Measurements from ENCODE around the gene CARD9. TPM values are rescaled to one million over a fixed set of nuclear protein-coding genes. Genes with fewer than 3 reads are reported as not detected.

The CARD9 gene
- polyA plus RNA-seq, 1 of the 3 experiments (the other 2 are of a cell fraction): 1.1 TPM

- POLR2A ChIA-PET: interaction anchor here (3.0 kb wide), 1 partner anchor 20 kb away, joined by 11 read pairs; no protein-coding TSS in a partner anchor
- CTCF ChIA-PET: interaction anchor here (0.7 to 1.5 kb wide), 5 partner anchors 17 to 246 kb away, joined by 3 to 6 read pairs (median 3); partner anchors contain the start of gene DNLZ
These were observed 12.5 kb upstream of the CARD9 start for GRCh38 chr9:136386018-136386417.

GRCh38 chr9:136385015-136385414, 11.5 kb upstream of the CARD9 start:
- Histone ChIP-seq H3K4me2 (no peak overlapping the region), H3K9ac (no peak overlapping the region), H3K27ac (ENCODE audit: low read depth in 2 of 2, low read length in 1 of 2) (no peak overlapping the region), H3K9me3 (no peaks in the 10 kb centered on the region), H3K27me3 (ENCODE audit: insufficient read depth) (no peaks in the 10 kb centered on the region), H3K4me1 (ENCODE audit: control insufficient read depth in 1 of 2, insufficient read depth in 2 of 2, low read depth in 1 of 2, low read length in 1 of 2) (no peaks in the 10 kb centered on the region), H4K20me1 (ENCODE audit: insufficient read depth) (no peaks in the 10 kb centered on the region), H3K4me3 (ENCODE audit: low read depth in 2 of 2, low read length in 1 of 2) (no peak overlapping the region), H3K79me2 (ENCODE audit: insufficient read depth) (no peaks in the 10 kb centered on the region), H3K9me2 (no peaks in the 10 kb centered on the region), H3K36me3 (replicated peaks in 1 of 2; ENCODE audit: control insufficient read depth in 1 of 2, insufficient read depth in 2 of 2, low read length in 1 of 2) (peaks cover 25 to 68% of the 10 kb centered on the region in 2 experiments), H2AFZ (ENCODE audit: low read depth) (no peak overlapping the region), H3F3A (replicated peaks; ENCODE audit: insufficient read depth) (peaks cover 10% of the 10 kb centered on the region)
- no peak for TF ChIP-seq TAF1 (IDR thresholded peaks at IDR 0.05; ENCODE audit: borderline replicate concordance, low read depth, low read length)
- no peak for TF ChIP-seq YY1 (IDR thresholded peaks at IDR 0.05; ENCODE audit: low read depth)
- no peak for TF ChIP-seq CHD2 (IDR thresholded peaks at IDR 0.05; ENCODE audit: low read length, partially characterized antibody)
- no peak for TF ChIP-seq GABPA (IDR thresholded peaks at IDR 0.05; ENCODE audit: low read depth)
- TF ChIP-seq RAD21 (IDR thresholded peaks at IDR 0.05; ENCODE audit: low read length): no peak
- TF ChIP-seq RFX5 (IDR thresholded peaks at IDR 0.05; ENCODE audit: low read length): no peak
- ChIA-PET CTCF (interaction anchor here (0.9 to 1.9 kb wide), 5 partner anchors 10 to 247 kb away, joined by 3 to 5 read pairs (median 3); partner anchors contain the start of gene CARD9), POLR2A (interaction anchor here (3.0 kb wide), 1 partner anchor 19 kb away, joined by 11 read pairs; no protein-coding TSS in a partner anchor)
- no peak for DNase-seq
- WGBS (ENCODE audit: low lambda C conversion rate): 94% methylated on average over 11 of the region's 11 CpGs

More at GRCh38 chr9:136386018-136386417, 12.5 kb upstream of the CARD9 start:
- H3F3A ChIP-seq (replicated peaks; ENCODE audit: insufficient read depth): peaks cover 10% of the 10 kb centered on the region
- no peaks in the 10 kb centered on the region for H3K79me2 ChIP-seq (ENCODE audit: insufficient read depth)
- no peaks in the 10 kb centered on the region for H4K20me1 ChIP-seq (ENCODE audit: insufficient read depth)
- no peak overlapping the region for H2AFZ ChIP-seq (ENCODE audit: low read depth)
- no peak for TF ChIP-seq USF1 (IDR thresholded peaks at IDR 0.05; ENCODE audit: borderline replicate concordance, low read depth)
- TF ChIP-seq USF2 (IDR thresholded peaks at IDR 0.05; ENCODE audit: borderline replicate concordance, low read depth, low read length): no peak
- TF ChIP-seq SIN3A (IDR thresholded peaks at IDR 0.05; ENCODE audit: borderline replicate concordance, low read depth, low read length): no peak
- TF ChIP-seq NFIC (IDR thresholded peaks at IDR 0.05; ENCODE audit: borderline replicate concordance): no peak
- TF ChIP-seq EP300 (IDR thresholded peaks at IDR 0.05; ENCODE audit: borderline replicate concordance in 1 of 2, low read depth in 1 of 2, low read length in 1 of 2): no peak
- TF ChIP-seq JUND (IDR thresholded peaks at IDR 0.05): no peak
- TF ChIP-seq PBX3 (IDR thresholded peaks at IDR 0.05): no peak
- no peaks in the 10 kb centered on the region for H3K4me1 ChIP-seq (ENCODE audit: control insufficient read depth in 1 of 2, insufficient read depth in 2 of 2, low read depth in 1 of 2, low read length in 1 of 2)
- no peak overlapping the region for H3K9ac ChIP-seq
- no peaks in the 10 kb centered on the region for H3K9me3 ChIP-seq
- H3K36me3 ChIP-seq (replicated peaks in 1 of 2; ENCODE audit: control insufficient read depth in 1 of 2, insufficient read depth in 2 of 2, low read length in 1 of 2): peaks cover 28 to 60% of the 10 kb centered on the region in 2 experiments
- H3K9me2 ChIP-seq: no peaks in the 10 kb centered on the region
- H3K27me3 ChIP-seq (ENCODE audit: insufficient read depth): no peaks in the 10 kb centered on the region
- H3K4me2 ChIP-seq: no peak overlapping the region
- no peak overlapping the region for H3K27ac ChIP-seq (ENCODE audit: low read depth in 2 of 2, low read length in 1 of 2)
- no peak for DNase-seq
- no peak overlapping the region for H3K4me3 ChIP-seq (ENCODE audit: low read depth in 2 of 2, low read length in 1 of 2)
- WGBS (ENCODE audit: low lambda C conversion rate): 92% methylated on average over 13 of the region's 13 CpGs

Data from SK-N-SH (cell line).